Gastroesophageal sphincter (tissue), 4 donors: ENCODE data around the gene LGALS9. TPM values are rescaled to one million over a fixed set of nuclear protein-coding genes. Genes with fewer than 3 reads are reported as not detected.
"Not testable (repeated sequence)": the region's sequence is repeated elsewhere in the genome, so short reads cannot be mapped to it uniquely, and the experiment has no call there.

ENCODE experiments used
- ATAC-seq: fragments of 150-250 bp; one replicate; pipeline ENCODE4 v1.9.1; 2016; ENCODE audit warnings: mild to moderate bottlenecking, moderate library complexity
- H3K27ac ChIP-seq, 4 donors: fragments of 200-600 bp; sonication (generic) in 3 of 4; 1 replicate in 3 of 4; 2 replicates in 1 of 4; pipeline ENCODE4 v1.5.1; 2016 to 2019
- H3K27me3 ChIP-seq: fragments of 200-600 bp; sonication (generic); one replicate; pipeline ENCODE4 v1.5.1; 2019
- H3K36me3 ChIP-seq, 2 donors: fragments of 200-600 bp; sonication (generic); one replicate each; pipeline ENCODE4 v1.5.1; 2019; ENCODE audit warnings: control low read depth in 1 of 2
- H3K4me1 ChIP-seq, 3 donors: fragments of 200-600 bp; sonication (generic); 1 replicate in 2 of 3; 2 replicates in 1 of 3; pipeline ENCODE4 v1.5.1; 2016 to 2019; ENCODE audit warnings: control low read depth in 2 of 3
- H3K4me3 ChIP-seq, 2 donors: fragments of 200-600 bp; sonication (generic); one replicate each; pipeline ENCODE4 v1.5.1; 2019; ENCODE audit warnings: mild to moderate bottlenecking in 1 of 2, moderate library complexity in 1 of 2
- H3K9me3 ChIP-seq, 3 donors: fragments of 200-600 bp; sonication (generic); one replicate each; pipeline ENCODE4 v1.5.1; 2017 to 2019; ENCODE audit warnings: control low read depth in 2 of 3
- EP300 ChIP-seq: sonication (generic); formaldehyde crosslinking; IDR thresholded peaks from one replicate; pipeline ENCODE4 v1.6.1; 2017; ENCODE audit warnings: antibody characterized with exemption, mild to moderate bottlenecking
- POLR2A ChIP-seq, 2 donors: fragments of 450-650 bp; IDR thresholded peaks; one replicate each; pipeline ENCODE4 v1.6.1; 2017; ENCODE audit warnings: antibody characterized with exemption in 2 of 2, mild to moderate bottlenecking in 2 of 2, moderate library complexity in 1 of 2
- POLR2AphosphoS5 ChIP-seq: sonication (generic); formaldehyde crosslinking; IDR thresholded peaks from one replicate; pipeline ENCODE4 v1.6.1; 2017; ENCODE audit warnings: antibody characterized with exemption
- WGBS, 2 donors: methylation state at CpG; one replicate each; pipeline ENCODE4 v1.1.5; 2018; ENCODE audit warnings: low coverage in 1 of 2; 5-methylcytosine and 5-hydroxymethylcytosine counted together
- total RNA-seq, 4 donors: library from RNA; depleted of rRNA; stranded (reverse); fragments of >200 nt; gene quantifications; one replicate each; pipeline ENCODE4 v1.1.0, GENCODE V29; 2016
- TF ChIP-seq, protein P1 (sequence below), 4 experiments: fragments of 200-600 bp in 2 of 4; fragments of 450-650 bp in 2 of 4; sonication (generic) in 1 of 4; IDR thresholded peaks; one replicate each; pipeline ENCODE4 v1.5.1; 2017 to 2019; ENCODE audit warnings: antibody characterized with exemption in 4 of 4, mild to moderate bottlenecking in 2 of 4, moderate library complexity in 2 of 4

The LGALS9 gene
- total RNA-seq, 4 donors from 2014 or later = 8.7 to 62.0 (median 27.2) TPM

DNA sequence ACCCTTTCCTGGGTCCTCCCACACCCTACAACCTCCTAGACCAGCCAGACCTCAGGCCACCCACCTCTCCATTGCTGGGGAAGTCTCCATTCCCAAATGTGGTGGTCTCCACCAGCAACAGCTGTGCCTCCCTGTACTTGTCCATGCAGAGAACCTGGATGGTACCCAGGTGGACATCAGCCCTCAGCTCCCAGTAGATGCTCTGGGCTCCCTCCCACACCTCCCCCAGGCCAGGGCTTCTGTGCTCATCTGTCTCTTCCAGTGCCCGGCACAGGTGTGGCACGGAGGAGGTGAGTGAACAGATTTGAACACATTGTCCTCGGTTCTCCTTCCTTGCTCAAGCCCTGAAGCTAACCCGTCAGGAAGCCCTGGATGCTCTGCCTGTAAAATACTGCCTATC is 34.6 kb downstream of the LGALS9 start:
- H3K36me3 ChIP-seq = no peaks in the 10 kb centered on the region
- no peaks in the 10 kb centered on the region for H3K27me3 ChIP-seq
- no peak for TF ChIP-seq POLR2A (IDR thresholded peaks at IDR 0.05)
- no peak for TF ChIP-seq EP300
- TF ChIP-seq POLR2AphosphoS5 = no peak
- TF ChIP-seq, protein P1, sequence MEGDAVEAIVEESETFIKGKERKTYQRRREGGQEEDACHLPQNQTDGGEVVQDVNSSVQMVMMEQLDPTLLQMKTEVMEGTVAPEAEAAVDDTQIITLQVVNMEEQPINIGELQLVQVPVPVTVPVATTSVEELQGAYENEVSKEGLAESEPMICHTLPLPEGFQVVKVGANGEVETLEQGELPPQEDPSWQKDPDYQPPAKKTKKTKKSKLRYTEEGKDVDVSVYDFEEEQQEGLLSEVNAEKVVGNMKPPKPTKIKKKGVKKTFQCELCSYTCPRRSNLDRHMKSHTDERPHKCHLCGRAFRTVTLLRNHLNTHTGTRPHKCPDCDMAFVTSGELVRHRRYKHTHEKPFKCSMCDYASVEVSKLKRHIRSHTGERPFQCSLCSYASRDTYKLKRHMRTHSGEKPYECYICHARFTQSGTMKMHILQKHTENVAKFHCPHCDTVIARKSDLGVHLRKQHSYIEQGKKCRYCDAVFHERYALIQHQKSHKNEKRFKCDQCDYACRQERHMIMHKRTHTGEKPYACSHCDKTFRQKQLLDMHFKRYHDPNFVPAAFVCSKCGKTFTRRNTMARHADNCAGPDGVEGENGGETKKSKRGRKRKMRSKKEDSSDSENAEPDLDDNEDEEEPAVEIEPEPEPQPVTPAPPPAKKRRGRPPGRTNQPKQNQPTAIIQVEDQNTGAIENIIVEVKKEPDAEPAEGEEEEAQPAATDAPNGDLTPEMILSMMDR (IDR thresholded peaks at IDR 0.05) = no peak
- no peaks in the 10 kb centered on the region for H3K4me1 ChIP-seq
- H3K9me3 ChIP-seq = no peaks in the 10 kb centered on the region
- H3K27ac ChIP-seq = no peak overlapping the region
- WGBS, 2 donors = 83 to 93% methylated on average over 2 to 4 of the region's 4 CpGs
- no peak overlapping the region for H3K4me3 ChIP-seq
- ATAC-seq = no peak

DNA sequence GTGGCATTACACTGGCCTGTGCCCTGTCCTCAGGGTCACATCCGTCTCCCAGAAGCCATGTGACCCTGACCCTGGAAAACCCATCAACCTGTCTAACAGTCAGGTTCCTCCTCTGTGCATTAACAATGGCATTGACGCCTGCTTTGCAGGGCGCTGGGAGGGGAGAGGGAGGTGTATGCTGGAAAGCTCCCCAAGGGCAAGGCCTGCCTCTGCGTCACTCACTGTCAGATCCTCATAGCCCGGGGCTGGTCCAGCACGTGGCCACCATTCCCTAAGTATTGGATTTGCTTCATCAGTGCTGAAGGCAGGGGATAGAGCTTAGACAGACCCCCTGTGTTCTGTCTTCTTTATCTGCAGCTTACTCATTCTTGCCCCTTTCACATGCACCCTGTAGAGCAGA is 35.3 kb downstream of the LGALS9 start:
- not testable (repeated sequence) for ATAC-seq, H3K9me3 ChIP-seq, H3K27me3 ChIP-seq, H3K4me1 ChIP-seq, H3K4me3 ChIP-seq, H3K27ac ChIP-seq, H3K36me3 ChIP-seq
- WGBS, 2 donors = 73% methylated on average over 3 of the region's 6 CpGs; no CpG with 5 or more reads in 1 of the 2 donors

DNA sequence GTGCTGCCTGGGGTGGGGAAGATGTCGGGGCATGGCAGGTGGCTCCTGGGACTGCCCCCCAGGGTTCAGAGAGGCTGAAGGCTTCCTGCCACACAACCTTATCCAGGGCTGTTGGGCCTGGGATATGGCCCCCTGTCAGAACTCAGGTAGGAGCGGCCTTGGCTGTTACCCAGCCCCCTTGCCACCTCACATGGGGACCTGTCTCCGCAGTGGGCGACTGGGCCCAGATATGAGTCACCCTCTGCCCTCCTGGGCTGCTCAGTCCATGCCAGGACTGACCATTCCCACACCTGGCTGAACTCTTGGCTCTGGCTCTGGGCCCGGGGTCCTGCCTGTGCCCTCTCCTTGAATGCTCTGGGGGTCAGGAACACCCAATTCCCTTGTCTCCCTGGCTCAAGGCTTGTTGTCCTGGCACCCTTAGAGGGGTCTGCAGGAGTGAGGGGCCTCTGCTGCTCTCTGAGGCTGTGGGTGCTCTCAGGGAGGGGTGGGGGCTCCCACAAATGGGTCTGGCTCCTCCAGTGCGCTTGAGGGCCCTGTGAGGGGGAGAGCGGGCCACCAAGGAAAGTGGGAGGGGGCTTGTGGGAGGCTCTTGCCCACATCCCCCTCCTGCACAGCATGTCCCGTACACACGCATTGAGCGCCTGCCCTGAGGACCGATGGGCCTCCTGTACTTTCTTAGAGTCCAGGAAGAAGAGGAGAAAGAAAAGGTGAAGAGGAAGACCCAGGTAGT is 36.0 kb downstream of the LGALS9 start:
- 86 to 88% methylated on average over 3 to 4 of the region's 11 CpGs for WGBS, 2 donors
- no peak for TF ChIP-seq EP300
- no peak for TF ChIP-seq POLR2A (IDR thresholded peaks at IDR 0.05)
- TF ChIP-seq, protein P1 (IDR thresholded peaks at IDR 0.05) = no peak
- no peak for TF ChIP-seq POLR2AphosphoS5

DNA sequence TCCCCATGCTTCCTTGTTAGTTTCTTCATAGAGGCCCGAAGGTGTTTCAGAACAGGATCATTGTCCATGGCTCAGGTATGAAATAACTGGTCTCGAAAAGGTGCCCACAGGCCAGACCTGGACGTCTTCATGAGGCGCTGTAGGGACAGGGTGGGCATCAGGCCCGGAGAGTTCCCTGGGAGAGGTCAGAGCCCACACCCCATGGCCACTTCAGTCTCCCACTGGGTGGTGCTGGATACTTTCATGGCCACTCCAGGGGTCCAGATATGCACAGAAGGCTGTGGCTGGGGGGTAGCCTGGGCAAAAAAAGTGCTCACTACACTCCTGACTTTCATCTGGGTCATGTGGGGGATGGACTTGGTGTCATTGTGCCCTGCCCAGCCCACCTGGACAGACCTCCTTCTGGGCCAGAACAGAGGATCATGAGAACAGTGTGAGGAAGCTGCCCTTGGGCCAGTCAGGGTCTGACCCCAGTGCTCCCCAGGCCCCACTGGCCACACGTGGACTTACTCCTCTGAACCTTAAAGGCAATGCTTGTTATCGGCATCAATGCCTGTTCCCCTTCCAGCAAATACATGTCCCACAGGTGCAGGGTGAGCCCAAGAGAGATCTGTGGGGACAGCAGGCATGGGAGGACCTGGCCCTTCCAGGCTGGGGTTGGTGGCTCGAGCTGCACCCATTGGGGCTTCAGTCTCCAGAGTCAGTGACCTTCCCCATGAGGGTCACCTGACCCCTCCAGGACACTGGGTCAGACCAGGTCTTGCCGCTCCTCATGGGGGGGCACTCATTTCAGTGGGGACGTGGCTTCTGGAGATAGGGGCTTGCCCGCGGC is 36.9 kb downstream of the LGALS9 start:
- TF ChIP-seq EP300 (no peak), POLR2AphosphoS5 (no peak), POLR2A (IDR thresholded peaks at IDR 0.05) (no peak)
- TF ChIP-seq, protein P1 (IDR thresholded peaks at IDR 0.05) = no peak
- Histone ChIP-seq H3K4me3 (no peak overlapping the region), H3K36me3 (no peaks in the 10 kb centered on the region), H3K4me1 (no peaks in the 10 kb centered on the region), H3K27me3 (no peaks in the 10 kb centered on the region), H3K9me3 (no peaks in the 10 kb centered on the region), H3K27ac (no peak overlapping the region)
- ATAC-seq = no peak
- WGBS, 2 donors = 96% methylated on average over 4 of the region's 12 CpGs; no CpG with 5 or more reads in 1 of the 2 donors

More for the DNA sequence above, 36.0 kb downstream of the LGALS9 start:
- Histone ChIP-seq H3K27ac (no peak overlapping the region), H3K36me3 (no peaks in the 10 kb centered on the region), H3K4me1 (no peaks in the 10 kb centered on the region), H3K4me3 (no peak overlapping the region), H3K27me3 (no peaks in the 10 kb centered on the region), H3K9me3 (no peaks in the 10 kb centered on the region)
- no peak for ATAC-seq

DNA sequence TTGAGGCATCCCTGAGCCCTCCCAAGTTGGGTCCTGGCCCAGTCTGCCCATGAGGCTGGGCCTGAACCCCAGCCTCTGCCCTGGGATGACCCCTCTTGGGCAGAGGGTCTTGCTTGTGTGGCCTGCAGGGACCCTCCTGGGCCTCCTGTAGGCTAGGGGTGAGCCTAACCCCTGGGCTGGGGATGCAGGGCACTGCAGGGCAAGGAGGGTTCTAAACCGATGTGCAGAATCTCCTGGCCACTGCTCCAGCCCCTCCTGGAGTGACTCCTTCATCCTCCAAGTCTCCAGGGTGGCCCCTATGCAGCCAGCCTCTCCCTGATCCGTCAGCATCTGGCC is 37.5 kb downstream of the LGALS9 start:
- WGBS, 2 donors = 50% methylated on average over 1 of the region's 2 CpGs; no CpG with 5 or more reads in 1 of the 2 donors
- Histone ChIP-seq H3K4me1 (no peaks in the 10 kb centered on the region), H3K4me3 (no peak overlapping the region), H3K27ac (no peak overlapping the region), H3K36me3 (no peaks in the 10 kb centered on the region), H3K9me3 (no peaks in the 10 kb centered on the region), H3K27me3 (no peaks in the 10 kb centered on the region)
- TF ChIP-seq, protein P1 (IDR thresholded peaks at IDR 0.05) = no peak
- no peak for TF ChIP-seq POLR2A (IDR thresholded peaks at IDR 0.05)
- no peak for TF ChIP-seq POLR2AphosphoS5
- no peak for TF ChIP-seq EP300
- ATAC-seq = no peak
